Activated CD4-positive, alpha-beta T cell treated with anti-CD3 and anti-CD28 coated beads for 4 hours (primary cell): ENCODE results near the gene IQGAP2.
"Not testable (repeated sequence)": the region's sequence is repeated elsewhere in the genome, so short reads cannot be mapped to it uniquely, and the experiment has no call there.

Source experiments
- DNase-seq, 2 donors: peaks; one replicate each; pipeline ENCODE4 v3.0.0-alpha.2; 2020

The IQGAP2 gene, protein sequence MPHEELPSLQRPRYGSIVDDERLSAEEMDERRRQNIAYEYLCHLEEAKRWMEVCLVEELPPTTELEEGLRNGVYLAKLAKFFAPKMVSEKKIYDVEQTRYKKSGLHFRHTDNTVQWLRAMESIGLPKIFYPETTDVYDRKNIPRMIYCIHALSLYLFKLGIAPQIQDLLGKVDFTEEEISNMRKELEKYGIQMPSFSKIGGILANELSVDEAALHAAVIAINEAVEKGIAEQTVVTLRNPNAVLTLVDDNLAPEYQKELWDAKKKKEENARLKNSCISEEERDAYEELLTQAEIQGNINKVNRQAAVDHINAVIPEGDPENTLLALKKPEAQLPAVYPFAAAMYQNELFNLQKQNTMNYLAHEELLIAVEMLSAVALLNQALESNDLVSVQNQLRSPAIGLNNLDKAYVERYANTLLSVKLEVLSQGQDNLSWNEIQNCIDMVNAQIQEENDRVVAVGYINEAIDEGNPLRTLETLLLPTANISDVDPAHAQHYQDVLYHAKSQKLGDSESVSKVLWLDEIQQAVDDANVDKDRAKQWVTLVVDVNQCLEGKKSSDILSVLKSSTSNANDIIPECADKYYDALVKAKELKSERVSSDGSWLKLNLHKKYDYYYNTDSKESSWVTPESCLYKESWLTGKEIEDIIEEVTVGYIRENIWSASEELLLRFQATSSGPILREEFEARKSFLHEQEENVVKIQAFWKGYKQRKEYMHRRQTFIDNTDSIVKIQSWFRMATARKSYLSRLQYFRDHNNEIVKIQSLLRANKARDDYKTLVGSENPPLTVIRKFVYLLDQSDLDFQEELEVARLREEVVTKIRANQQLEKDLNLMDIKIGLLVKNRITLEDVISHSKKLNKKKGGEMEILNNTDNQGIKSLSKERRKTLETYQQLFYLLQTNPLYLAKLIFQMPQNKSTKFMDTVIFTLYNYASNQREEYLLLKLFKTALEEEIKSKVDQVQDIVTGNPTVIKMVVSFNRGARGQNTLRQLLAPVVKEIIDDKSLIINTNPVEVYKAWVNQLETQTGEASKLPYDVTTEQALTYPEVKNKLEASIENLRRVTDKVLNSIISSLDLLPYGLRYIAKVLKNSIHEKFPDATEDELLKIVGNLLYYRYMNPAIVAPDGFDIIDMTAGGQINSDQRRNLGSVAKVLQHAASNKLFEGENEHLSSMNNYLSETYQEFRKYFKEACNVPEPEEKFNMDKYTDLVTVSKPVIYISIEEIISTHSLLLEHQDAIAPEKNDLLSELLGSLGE (N-terminal part only)

DNA sequence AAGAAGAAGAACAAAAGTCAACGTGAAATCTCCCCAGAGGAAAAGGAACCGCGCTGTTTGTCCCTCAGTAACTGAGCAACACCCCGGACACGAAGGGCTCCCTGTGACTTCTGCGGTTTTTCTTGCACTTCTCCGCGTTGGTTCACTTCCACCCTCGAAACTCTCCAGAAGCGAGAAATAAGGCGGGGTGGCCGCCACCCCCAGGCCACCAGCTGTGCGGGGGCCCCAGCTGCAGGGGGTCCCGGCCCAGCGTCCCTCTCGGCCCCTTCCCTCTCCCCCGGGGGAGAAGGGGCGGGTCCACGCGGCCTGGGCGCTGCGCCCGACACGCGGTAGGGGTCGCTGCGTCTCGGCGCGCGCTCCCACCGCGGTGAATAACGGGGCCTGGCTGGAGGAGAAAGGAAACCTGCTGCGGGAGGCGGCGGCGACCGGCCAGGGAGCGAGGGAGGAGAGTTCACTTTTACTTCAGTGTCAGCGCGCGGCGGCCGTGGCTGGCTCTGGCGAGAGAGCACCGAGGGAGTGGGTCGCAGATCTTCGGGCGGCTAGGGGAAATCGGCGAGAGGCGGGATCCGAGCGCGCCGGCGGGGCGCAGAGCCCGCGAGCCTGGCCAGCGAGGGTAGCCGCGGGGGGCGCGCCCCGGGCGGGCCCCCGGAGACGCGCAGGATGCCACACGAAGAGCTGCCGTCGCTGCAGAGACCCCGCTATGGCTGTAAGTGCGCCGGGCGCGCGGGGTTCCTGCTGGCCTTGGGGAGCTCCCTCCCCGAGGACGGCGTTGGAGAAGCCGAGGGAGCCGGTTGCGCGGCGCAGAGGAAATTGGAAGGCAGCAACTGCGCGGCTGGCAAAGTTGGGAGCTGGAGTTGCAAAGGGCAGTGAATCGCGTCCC lies at the start of gene IQGAP2:
IQGAP2 (plus strand) TSS at position 400 of the 880 bp plus-strand sequence; CDS start at position 661, 261 bp downstream.
- DNase-seq, result peak; percentile 74

DNA sequence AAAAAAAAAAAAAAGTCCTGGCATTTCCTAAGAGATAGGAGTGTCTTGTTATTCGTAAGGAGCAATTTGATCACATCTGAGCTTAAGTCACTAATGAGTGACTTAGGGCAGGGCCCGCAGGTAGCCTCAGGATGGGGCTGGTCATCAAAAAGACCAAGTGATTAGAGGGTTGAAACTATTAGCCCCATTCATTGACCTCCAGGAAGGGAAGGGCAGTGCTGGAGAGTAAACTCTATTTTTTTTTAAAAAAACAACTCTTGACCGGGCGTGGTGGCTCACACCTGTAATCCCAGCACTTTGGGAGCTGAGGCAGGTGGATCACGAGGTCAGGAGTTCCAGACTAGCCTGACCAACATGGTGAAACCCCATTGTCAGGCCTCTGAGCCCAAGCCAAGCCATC lies 46.2 kb upstream of the IQGAP2 start:
- no peak for DNase-seq

DNA sequence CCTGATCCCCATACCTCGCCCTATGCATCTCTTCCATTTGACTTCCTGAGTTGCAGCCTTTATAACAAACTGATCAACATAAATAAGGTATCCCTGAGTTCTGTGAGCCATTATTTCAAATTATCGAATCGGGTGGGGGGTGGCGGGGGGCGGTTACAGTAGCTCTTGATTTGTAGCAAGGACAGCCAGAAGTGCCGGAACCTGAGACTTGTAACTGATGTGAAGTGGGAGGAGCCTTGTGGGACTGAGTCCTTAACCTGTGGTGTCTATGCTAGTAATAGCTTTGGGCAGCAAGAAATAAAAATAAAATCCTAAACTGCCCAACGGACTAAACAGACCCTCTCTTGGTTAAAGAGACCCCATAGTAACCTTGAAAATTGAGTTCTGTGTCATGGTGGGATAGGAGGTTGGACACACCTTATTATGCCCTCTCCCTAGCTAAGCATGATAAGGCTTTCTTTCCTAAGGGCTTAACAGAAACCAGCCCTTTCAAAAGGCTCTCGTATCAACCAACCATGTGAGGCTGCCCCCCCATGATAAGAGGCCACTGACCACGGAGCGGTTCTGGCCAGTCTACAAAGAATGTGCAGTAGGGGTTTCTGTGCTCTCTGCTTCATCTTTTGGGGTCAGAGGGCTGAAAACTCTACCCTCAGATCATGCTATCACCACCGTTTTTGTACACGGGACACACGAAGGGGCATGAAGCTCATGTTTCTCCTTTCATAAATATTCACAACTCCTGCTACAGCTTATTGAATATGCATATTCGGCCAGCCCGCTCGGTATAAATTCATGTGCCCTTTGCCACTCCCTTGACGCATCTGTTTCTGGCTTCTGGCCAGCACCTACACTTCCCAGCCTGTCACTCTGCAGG lies 39.5 kb upstream of the IQGAP2 start:
- no peak for DNase-seq

DNA sequence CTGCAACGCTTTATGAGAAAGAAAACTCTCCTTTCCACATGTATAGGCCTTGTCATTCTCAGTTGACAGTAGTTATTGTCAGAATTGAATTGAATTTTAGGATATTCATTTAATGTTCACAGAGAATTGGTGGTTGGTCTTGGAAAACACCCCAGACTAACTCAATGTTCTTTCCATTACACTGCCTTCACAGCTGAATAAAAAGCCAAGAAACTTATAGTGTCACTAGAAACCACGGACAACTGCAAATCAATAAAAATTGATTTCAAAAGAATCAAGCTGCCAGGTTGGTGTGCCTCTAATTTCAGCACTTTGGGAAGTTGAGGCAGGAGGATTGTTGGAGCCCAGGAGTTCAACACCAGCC lies 38.9 kb upstream of the IQGAP2 start:
- no peak for DNase-seq

DNA sequence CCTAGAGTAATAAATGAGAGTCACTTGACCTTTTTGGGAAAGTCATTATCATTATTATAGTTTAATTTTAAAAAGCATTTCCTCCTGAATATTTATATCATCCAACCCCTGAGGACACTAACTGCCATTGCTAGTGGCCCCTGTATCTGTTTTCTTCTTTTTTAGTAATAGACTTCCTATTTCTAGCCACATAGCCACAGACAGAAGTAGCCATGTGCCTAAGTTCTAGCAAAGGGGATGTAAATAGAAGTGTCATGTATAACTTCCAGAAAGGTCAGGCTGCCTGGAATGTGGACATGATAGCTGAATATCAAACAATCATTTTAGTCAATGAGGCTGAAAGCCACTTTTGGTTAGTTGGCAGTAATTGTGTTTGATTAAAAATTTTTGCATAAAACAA lies 37.5 kb upstream of the IQGAP2 start:
- DNase-seq, result no peak

DNA sequence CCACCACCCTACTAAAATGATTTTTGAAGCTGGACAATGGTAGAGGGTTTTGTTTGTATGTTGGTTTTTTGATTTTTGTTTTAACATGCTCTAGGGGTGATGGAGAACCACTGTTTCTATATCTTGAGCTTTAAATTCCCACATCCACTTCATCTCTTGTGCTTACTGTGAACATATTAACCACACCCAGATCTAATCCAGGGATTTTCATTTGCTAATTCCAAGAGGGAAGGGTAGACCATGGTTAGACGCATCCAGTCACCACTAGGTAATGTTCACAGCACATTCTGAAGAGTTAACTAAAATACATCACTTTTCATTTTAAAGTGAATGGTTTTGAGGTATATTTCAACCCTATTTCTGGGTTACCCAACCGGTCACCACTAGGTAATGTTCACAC lies 36.5 kb upstream of the IQGAP2 start:
- DNase-seq, result no peak

DNA sequence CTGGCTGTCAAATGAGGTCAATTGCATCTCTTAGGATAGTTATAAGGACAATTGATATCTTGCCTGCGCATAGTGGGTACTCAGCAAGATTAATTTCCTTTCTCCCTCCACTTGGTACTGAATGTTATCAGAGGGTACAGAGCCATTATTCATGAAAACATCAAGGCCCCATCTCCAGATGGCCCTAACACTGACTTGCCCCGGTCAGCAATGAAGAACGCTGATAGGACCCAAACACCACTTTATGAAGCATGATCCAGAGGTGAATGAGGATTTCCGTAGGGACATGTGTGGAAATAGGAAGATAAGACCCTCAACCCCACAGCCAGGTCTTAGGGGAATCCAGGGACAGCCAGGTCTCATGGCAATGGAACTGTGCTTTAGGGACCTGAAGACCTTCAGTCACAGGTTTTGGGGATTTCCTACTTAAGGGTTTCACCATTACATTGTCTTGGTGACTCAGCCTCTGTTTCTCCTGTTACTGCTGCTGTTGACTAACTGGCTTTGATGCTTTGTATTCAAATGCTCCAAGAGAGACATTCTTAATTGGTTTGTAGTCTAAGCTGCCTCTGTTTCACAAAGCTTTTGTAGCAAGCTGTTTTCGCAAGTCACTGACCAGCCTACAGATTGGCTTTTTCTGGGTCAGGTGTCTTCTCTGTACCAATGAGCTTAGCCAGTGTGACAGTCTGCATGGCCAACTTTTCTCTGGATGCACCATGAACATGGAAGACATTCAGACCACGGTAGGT lies 35.3 kb upstream of the IQGAP2 start:
- DNase-seq, result peak; percentile 7 to 12

DNA sequence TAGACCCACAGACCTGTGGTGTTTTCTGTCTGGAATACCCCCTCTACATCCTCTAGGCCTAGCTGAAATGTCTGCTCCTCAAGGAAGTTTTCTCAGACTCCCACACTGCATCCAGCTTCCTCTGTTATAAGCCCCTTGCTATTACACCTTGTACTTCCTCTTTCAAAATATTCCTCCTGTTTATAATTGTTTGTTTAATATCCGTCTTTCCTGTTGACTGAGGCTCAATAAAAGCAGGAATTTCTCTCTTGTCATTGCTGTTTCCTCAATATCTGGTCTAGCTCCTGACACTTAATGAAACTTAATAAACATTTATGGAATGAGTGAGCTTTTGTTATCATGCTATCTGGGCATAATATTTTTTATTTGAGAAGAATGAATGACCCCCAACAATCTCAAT lies 34.1 kb upstream of the IQGAP2 start:
- DNase-seq, result no peak

DNA sequence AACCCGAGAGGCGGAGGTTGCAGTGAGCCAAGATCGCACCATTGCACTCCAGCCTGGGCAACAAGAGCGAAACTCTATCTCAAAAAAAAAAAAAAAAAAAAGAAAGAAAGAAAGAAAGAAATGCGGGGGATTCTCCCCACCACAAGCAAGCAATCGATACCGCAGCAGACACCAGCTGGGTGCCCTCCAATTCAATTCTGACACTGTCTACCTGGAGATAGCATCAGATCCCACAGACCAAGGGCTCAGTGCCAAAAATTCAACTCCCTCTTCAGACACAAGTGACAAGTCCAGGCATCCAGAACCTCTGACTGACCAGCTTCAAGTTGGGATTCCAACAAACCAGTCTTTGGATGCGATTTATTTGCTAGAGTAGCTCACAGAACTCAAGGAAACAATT lies 33.4 kb upstream of the IQGAP2 start:
- DNase-seq, result not testable (repeated sequence)

DNA sequence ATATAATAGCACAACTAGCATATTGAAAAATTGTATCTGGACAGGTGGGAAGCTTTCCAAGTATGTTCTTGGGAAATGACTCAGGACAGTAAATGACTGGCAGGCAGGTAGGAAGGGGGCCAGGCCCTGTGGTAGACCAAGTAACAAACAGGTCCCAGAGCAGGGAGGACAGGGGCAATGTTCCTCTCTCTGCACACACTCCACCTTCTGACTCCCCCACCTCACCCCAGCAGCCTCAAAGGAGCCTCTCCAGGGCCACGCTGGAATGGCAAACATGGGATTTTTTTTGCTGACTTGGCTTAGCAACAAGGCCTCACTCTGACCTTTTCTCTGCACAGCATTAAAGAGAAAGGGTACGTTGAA lies 31.1 kb upstream of the IQGAP2 start:
- no peak for DNase-seq

DNA sequence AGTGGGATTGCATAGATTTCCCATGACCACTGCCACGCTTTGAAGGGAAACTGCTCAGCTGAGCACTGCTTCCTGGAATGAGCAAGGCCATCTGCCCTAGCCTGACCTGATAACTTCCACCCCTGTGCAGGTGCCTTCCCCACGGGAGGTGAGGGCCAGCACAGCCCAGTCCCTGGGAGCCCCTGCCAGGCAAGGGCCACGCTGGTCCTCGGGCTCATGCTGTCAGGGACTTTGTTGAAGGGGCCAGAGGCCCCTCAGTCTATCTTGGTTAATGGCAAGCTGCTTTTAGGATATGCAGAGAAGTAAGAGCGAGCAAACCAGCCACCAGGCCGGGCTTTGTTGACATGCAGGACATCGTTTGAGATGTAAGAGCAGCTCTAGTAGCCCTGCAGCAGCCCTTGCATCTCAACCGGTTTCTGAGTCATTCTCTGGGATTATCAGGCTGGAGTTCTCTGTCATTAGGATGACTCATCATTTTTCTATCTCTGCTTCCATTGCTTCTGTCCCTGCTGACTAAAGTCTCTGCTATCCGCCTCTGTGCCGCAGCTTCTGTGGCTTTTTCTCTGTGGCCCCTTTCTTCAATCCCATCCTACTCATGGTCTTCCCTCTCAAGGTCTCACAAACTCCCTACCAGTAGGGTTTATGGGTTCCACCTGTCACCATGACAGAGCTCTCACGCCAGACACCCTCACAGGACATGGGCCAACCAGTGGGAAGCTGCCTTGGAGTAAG lies 30.6 kb upstream of the IQGAP2 start:
- no peak for DNase-seq

DNA sequence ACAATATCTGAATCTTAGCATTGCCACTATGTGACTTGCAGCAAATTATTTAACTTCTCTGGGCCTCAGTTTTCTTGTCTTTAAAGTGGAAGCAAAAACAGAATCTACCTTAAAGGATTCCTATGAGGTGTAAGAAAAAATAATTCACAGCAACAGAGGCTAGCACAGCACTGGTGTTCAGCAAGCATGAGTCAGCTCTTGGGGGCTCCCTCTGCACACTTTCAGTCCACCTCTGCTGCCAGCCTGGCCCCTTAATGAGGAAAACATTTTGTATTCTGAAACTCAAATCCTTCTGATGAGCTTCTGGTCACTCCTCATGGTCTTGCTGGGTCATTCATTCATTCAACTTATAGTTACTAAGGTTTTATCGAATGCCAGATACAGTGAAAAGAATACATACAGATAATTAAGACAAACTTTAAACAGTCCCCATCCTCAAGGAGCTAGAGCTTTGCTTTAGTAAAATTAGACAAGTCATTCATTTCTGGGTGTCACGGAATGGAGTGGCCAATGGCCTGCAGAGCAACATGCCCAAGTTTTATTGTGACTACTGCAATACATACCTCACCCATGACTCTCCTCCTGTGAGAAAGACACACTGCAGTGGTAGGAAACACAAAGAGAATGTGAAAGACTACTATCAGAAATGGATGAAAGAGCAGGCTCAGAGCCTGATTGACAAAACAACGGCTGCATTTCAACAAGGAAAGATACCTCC lies 26.8 kb upstream of the IQGAP2 start:
- DNase-seq, result no peak

DNA sequence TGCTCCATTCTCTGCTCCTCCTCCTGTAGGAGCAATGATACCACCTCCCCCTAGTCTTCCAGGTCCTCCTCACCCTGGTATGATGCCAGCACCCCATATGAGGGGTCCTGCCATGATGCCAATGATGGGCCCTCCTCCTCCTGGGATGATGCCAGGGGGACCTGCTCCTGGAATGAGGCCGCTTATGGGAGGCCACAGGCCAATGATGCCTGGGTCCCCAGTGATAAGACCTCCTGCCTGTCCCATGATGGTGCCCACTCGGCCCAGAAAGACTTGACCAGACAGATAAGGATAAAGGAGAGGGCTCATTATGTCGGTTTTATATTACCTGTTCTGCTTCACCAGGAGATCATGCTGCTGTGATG lies 26.2 kb upstream of the IQGAP2 start:
- DNase-seq, result no peak

DNA sequence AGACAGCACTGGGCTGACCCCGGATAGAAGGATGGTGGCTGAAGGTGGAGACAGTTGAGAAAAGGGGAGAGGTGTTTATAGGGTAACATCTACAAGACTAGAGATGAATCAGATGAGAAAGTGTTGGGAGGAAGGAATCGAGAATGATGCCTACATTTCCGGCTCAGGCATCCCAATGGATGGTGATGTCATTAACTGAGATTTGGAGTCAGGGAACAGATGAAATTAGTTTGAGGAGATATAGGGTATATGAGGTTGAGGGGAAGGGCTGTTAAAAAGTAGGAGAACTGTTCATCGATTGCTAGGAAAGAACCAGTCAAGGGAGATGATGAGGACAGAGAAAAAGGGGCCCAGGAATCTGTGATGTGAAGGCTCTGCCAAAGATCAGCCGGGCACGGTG lies 24.7 kb upstream of the IQGAP2 start:
- no peak for DNase-seq

DNA sequence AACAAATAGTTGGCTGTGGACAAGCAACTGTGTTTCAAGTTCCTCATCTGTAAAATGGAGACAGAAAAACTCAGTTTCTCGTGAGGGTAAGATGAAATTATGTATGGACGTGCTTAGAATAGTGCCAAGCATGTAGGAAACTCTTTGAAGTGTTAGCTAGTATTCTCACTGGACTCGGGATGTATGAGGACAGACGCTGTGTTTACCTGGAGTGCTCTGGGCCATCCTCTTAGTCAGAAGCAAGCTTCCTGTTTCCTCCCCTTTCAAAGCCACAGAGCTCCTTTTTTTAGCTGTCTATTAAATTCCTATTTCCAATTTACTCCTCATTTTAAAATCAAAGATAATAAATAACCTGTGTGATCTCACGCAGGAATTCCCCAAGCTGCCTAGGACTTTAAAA lies 23.8 kb upstream of the IQGAP2 start:
- DNase-seq, result no peak

DNA sequence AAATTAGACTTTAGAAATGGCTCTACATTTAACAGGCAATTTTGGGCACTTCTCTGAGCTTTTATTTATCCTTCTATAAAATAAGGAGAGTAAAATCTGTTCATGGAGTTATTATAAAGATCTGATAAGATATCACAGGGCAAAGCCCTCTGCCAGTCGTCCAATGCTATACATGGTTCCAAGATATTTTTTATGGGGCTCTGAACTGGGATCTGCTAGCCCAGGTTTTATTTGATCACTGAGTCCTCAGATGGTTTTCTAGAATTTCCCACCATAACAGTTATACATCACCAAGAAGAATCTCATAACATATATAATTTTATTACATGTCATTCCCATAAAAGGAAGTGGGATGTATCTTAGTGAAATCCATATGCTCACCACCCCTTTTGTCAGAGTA lies 23.2 kb upstream of the IQGAP2 start:
- DNase-seq, result no peak

DNA sequence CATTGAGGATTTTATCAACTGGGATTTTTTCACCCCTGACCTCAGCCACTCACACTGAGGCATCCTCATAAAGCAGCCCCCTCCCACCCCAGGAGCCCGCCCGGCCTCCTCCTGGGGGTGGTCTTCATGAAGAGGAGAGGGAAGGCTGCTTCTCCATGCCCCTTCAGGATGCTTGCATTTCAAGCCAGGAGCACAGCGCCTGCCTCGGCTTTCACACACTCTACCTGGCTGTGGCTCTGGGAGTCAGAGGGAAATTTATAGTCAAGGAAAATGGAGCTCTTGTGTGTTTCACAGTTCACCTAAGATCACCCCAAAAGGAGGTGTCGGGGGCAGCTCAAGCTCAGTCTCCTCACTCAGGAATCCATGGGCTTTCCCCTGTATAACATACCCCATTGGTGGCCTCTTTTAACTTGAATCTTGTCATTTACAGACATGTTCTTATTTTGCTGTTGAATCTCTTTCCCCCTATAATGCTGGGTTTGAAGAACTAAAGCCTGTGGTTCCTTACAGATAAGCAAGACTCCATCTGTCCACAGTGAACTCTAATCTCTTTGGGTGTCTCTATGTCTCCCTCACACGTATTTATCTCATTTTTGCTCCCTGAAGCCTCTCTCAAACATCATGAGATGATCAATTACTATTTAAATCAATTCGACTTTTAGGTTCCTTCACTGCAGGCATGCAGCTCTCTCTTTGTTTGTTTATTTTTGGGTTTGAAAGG lies 22.6 kb upstream of the IQGAP2 start:
- no peak for DNase-seq

DNA sequence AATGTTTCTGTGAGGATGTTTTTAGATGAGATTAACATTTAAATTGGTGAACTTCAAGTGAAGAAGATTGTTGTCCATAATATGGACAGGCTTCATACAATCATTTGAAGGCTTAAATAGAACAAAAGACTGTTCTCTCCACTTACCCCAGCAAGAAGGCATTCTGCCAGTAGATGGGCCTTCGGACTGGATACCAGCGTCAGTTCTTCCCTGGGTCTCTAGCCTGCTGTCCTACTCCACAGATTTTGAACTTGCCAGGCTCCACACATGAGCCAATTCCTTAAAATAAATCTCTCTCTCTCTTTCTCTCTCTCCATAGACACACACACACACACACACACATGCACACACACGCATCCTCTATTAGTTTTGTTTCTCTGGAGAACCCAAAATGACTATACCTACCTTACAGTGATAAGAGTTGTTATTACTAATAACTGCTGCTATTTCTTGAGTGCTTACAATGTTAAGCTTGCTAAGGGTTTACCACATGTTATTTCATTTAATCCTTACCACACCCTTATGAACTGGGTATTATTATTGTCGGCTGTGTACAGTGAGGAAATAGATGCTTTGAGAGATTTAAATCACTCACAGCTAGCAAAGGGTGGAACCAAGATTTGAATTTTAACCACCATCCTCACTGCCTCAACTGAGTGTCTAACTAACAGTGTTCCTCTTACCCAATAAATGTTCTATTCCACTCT lies 19.8 kb upstream of the IQGAP2 start:
- DNase-seq, result no peak
